Hepatocyte (in vitro differentiated cells): Measurements from ENCODE around the gene BTK.

ENCODE experiments used
- CTCF ChIP-seq: fragments of 200-600 bp; sonication (generic); IDR thresholded peaks from 2 replicates; pipeline ENCODE4 v1.5.1; 2016; ENCODE audit warnings: antibody characterized with exemption, mild to moderate bottlenecking; ENCODE audit not compliant: poor library complexity
- EZH2 ChIP-seq: fragments of 200-600 bp; sonication (generic); IDR thresholded peaks from 2 replicates; pipeline ENCODE4 v1.6.1; 2016; ENCODE audit warnings: antibody characterized with exemption, mild to moderate bottlenecking, borderline replicate concordance

- TF ChIP-seq EZH2, result no peak
- no peak for TF ChIP-seq CTCF
Observed at GRCh38 chrX:101349193-101349562, 36.8 kb downstream of the BTK start.
